Central memory CD4-positive, alpha-beta T cell (primary cell): ENCODE data around the gene COL9A3.
"Not testable (repeated sequence)": the region's sequence is repeated elsewhere in the genome, so short reads cannot be mapped to it uniquely, and the experiment has no call there.

Source experiments
- DNase-seq: peaks from one replicate; pipeline ENCODE4 v3.0.0; 2022

COL9A3 gene

DNA sequence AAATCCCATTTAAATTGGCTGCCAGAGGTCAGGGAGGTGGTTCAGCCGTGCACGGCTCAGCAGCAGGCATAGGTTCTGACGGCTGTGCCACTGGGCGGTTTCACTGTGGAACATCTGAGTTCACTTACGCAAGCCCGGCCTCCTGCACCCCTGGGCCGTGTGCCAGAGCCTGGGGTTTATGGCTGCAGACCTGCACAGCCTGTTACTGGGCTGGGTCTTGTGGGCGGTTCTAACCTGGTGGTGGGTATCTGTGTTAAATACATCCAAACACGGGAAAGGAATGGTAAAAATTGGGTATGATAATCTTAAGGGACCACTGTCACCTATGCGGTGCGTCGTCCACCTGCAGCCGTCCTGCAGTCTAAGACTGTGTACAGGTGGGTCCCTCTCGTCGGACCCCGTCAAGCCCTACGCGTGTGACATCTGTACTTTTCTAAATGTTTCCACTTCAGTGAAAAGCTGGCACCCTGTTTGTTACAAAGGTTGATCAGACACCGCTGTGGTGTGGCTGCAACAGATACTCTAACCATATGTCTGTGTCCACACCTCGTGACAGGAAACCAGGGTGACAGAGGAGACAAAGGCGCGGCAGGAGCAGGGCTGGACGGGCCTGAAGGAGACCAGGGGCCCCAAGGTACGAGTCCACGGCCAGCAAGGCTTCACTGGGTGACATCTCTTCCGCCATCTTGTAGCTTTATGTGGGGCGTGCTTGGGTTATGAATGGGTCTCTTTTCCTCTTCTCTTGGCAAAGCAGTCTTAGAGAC lies 21.5 kb downstream of the COL9A3 start:
- DNase-seq: no peak

GRCh38 chr20:62839261-62839660 lies 22.4 kb downstream of the COL9A3 start:
- DNase-seq: no peak

DNA sequence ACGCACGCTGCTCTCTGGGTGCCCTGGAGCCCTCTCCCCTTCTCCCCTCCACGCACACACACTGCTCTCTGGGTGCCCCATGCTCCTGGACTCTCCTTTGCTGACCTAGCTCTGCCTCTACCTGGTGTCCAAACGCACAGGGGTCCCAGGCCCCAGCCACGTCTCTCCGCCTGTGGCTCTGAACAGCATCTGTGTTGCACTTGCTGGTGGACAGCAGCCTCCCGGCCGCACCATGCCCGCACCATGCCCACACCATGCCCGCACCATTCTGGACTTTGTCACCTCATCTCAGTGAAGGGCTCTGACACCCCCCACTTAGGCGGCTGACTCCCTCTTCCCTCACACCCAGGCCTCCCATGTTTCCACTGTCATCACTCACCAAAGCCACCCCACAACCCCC lies 23.0 kb downstream of the COL9A3 start:
- no peak for DNase-seq

DNA sequence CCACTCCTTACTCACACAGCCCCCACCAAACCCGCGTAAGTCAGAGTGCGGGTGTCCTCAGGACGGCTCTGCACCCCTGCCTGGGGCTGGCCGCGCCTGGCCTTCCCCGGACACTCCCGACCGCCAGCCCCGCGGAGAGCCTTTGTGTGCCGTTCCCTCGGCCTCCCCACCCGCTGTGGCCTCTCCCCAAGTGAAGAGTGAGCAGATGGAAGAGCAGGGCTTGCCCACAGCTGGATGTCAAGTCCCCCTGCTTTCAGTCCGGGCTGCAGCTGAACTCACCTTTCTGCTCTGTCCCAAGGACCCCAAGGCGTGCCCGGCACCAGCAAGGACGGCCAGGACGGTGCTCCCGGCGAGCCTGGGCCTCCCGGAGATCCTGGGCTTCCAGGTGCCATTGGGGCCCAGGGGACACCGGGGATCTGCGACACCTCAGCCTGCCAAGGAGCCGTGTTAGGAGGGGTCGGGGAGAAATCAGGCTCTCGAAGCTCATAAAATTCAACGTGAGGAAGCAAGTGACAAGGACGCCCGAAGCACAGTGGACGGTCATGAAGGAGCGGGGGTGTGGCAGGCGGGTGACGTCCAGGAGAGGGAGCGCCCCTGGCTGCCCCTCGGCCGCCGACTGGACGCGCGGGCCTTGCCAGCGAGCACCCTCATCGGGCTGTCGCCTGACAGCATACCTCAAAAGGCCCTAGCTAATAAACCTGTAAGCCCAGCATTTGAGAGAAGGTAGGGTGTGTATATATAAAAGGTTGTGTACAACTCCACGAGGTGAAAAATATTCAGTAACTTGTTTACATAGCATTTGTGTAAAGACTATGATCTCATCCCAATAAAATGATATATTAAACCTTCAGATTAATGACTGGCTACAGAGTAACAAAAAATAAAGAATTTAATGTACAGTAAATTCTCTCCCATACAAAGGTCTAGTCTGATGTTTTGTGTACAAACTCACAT lies 23.7 kb downstream of the COL9A3 start:
- no peak for DNase-seq

- no peak for DNase-seq
These were observed 24.9 kb downstream of the COL9A3 start for GRCh38 chr20:62841705-62842212.

DNA sequence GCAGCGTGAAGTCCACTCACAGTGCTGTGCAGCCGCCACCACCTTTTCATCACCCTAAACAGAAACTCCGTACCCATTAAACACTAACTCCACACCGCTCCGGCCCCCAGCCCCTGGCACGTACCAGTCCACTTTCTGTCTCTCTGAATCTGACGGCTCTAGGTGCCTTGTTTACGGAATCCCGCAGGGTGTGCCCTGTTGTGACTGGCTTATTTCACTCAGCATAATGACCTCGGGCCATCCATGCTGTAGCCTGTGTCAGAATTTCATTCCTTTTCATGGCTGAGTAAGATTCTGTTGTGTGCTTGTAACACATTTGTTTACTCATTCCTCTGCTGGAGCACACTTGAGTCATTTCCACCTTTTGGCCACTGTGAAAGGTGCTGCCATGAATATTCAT lies 26.8 kb downstream of the COL9A3 start:
- no peak for DNase-seq

DNA sequence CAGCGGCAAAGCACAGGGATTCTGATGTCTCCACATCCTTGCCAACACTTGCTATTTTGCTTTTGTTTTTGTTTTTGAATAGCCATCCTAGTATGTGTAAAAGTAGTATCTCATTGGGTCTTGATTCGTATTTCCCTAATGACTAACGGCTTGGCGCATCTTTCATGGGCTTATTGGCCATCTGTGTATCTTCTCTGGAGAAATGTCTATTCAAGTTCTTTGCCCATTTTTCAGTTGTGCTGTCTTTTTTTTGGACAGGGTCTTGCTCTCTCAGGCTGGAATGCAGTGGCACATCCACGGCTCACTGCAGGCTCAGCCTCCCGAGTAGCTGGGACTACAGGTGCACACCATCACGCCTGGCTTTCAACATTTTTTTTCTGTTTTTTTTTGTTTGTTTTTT lies 27.3 kb downstream of the COL9A3 start:
- no peak for DNase-seq

DNA sequence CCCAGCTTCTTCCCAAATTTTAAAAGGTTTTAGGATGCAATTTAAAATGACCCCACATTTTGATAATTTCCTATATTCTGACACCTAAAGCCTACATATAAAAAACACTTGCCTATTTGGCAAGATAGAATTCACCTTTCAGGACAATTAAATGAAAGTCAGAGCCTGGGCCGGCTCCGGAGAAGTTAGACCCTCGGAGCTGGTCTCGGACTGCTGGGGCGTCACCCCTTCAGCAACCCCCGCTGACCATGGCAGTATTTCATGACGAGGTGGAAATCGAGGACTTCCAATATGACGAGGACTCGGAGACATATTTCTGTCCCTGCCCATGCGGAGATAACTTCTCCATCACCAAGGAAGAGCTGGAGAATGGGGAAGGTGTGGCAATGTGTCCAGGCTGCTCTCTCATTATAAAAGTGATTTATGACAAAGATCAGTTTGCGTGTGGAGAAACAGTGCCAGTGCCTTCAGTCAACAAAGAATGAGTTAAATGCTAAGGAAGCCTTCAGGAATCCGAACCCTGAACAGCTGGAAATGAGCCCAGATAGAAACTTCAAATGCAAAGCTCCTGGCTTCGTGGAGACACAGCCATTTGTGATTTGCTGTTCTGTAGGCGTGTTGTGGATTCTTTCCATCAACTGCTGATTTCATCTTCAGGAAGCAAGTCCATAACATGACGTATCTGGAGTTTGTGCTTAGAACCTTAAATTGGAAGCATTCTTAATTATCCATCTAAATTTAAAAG lies 28.7 kb downstream of the COL9A3 start:
- no peak for DNase-seq

DNA sequence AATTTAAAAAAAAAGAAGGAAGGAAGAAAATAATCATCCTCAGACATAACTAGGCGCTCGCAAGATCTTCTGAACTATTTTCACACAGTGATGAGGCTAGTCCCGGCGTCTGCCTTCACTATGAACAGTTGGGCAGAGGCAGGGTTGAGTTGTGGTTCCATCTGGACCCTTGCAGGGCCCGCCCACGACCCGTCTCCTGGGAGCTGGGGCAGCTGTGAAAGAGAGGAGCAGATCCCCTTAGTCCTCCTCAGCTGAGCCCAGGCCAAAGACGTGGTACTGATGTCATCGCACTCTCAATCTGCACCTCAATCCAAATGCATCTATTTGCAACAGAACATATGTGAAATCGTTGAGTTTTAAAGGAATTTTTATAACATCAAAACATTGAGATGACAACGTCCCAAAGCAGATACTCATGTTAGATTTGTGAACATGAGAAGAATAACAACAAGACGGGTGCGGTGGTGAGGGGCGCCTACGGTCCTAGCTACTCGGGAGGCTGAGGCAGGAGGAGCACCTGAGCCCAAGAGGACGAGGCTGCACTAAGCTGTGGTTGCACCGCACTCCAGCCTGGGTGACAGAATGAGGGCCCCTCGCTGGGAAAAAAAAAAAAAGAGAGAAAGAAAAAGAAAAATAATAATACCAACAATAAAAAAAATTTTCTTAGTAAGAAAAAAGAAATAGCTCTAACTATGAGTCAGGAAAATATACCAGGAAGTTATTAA lies 29.5 kb downstream of the COL9A3 start:
- DNase-seq: no peak

GRCh38 chr20:62848917-62849316 lies 32.1 kb downstream of the COL9A3 start:
- not testable (repeated sequence) for DNase-seq

GRCh38 chr20:62849431-62849830 lies 32.6 kb downstream of the COL9A3 start:
- DNase-seq: no peak

DNA sequence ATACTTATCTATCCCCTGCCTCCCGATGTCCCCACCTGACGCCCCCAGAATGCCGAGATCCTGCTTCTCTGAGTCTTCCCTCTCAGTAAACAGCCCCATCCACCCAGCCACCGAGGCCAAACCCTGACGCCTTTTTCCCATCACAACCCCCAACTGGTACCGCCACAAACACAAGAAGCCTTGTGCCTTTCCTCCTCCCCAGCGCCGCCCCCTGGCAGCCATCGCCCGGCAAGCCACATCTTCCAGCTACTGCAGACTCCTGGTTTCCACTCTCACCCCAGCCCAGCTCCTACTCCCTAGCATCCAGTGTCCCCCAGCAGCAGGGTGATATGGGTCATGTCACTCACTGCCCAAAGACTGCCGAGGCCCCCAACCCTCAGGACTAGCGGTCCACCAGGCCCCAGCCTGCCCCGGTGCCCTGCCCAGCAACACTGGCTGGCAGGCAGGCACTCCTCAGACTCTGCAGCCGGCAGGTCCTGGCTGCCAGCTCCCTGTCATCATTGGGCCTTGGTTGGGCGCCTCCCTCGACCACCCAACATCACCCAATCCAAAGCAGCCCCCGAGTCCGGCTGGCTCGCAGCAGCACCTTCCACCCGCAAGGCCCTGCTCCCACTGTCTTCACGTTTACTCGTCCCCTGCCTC lies 33.6 kb downstream of the COL9A3 start:
- DNase-seq: no peak

- DNase-seq: no peak
These were observed 35.3 kb downstream of the COL9A3 start for GRCh38 chr20:62852196-62852595.

- DNase-seq: no peak
These were observed 36.0 kb downstream of the COL9A3 start for GRCh38 chr20:62852841-62853240.

DNA sequence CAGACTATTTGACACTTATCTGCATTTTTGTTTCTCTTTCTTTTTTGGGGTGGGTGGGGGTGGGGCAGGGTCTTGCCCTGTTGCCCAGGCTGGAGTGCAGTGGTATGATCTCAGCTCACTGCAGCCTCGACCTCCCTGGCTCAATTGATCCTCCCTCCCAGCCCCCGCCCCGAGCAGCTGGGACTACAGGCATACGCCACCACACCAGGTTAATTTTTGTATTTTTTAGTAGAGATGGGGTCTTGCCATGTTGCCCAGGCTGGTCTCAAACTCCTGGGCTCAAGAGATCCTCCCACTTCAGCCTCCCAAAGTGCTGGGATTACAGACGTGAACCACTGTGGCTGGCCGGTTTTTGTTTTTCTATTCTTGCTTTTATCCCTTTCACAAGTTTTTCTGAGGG lies 36.5 kb downstream of the COL9A3 start:
- DNase-seq: not testable (repeated sequence)

GRCh38 chr20:62854121-62854520 lies 37.3 kb downstream of the COL9A3 start:
- DNase-seq: no peak

GRCh38 chr20:62855120-62855519 lies 38.3 kb downstream of the COL9A3 start:
- no peak for DNase-seq

- no peak for DNase-seq
These were observed 40.2 kb downstream of the COL9A3 start for GRCh38 chr20:62856931-62857619.

DNA sequence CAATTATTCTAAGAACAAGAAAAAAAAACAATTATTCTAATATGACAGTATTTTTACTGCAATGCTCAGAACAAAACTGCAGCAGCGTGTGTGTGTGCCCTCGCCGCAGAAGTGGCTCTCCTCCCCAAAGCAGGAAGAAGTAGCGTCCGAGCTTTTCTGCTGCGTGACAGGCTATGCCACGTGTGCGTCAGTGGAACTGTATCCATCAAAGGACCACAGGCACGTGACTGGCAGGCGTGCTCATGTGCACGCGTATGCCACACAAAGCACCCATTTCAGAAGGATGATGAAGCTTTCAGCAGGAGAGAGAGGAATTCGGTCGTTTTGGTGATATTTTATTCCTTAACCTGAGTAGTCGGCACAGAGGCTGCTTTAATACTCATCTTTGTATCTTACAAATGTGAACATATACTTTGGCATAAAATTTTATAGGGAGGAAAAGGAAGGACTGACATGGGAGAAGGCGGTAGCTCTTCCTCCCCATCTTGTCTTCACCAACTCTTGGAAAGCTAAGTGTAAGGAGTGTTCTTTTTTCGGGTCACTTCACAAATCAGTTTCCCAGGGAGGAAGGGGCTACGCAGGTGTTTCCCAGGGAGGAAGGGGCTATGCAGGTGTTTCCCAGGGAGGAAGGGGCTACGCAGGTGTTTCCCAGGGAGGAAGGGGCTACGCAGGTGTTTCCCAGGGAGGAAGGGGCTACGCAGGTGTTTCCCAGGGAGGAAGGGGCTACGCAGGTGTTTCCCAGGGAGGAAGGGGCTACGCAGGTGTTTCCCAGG lies 41.4 kb downstream of the COL9A3 start:
- no peak for DNase-seq

DNA sequence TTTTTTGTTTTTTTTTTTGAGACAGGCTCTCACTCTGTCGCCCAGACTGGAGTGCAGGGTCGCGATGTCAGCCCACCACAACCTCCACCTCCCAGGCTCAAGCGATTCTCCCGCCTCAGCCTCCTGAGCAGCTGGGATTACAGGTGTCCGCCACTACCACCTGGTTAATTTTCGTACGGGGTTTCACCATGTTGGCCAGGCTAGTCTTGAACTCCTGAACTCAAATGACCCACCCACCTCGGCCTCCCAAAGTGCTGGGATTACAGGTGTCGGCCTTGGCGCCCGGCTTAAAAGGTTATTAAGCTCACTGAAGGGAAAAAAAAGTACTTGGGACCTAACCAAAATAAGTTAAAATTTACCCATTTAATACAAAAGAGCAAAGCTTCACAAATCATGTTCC lies 42.9 kb downstream of the COL9A3 start:
- DNase-seq: no peak
